Gastrocnemius medialis (tissue), 4 donors: ENCODE measurements around the gene WASHC4.

ENCODE experiments used
- POLR2A ChIP-seq, 2 donors: fragments of 450-650 bp; IDR thresholded peaks; one replicate each; pipeline ENCODE4 v1.6.1; 2017; ENCODE audit warnings: antibody characterized with exemption in 2 of 2, mild to moderate bottlenecking in 2 of 2, moderate library complexity in 2 of 2
- TF ChIP-seq, protein P1 (sequence below), 5 experiments: fragments of 450-650 bp in 3 of 5; fragments of 200-600 bp in 2 of 5; sonication (generic) in 2 of 5; IDR thresholded peaks in 4 of 5; conservative IDR thresholded peaks in 1 of 5; 1 replicate in 4 of 5; 2 replicates in 1 of 5; pipeline ENCODE4 v1.5.1; 2016 to 2019; ENCODE audit warnings: antibody characterized with exemption in 5 of 5, mild to moderate bottlenecking in 3 of 5, moderate library complexity in 3 of 5

DNA sequence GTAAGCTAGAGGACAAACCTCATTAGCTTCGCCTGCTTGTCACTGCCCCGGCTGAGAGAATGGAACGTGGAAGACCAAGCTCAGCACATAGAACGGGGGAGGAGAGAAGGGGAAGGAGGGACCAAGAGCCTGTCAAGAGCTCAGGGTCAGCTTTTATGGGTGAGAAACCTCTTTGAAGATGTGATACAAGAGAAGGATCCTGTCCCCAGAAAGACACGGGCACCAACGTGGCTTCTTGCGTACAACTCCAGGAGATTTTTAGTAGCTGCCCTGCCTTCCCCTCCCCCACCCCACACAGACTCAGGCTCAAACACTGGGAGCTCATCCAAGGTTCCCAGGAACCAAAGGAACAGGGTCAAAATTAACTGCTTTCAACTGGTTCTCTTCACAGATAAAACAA lies 93.8 kb downstream of the WASHC4 start:
- TF ChIP-seq POLR2A (IDR thresholded peaks at IDR 0.05), result no peak
- TF ChIP-seq, protein P1, sequence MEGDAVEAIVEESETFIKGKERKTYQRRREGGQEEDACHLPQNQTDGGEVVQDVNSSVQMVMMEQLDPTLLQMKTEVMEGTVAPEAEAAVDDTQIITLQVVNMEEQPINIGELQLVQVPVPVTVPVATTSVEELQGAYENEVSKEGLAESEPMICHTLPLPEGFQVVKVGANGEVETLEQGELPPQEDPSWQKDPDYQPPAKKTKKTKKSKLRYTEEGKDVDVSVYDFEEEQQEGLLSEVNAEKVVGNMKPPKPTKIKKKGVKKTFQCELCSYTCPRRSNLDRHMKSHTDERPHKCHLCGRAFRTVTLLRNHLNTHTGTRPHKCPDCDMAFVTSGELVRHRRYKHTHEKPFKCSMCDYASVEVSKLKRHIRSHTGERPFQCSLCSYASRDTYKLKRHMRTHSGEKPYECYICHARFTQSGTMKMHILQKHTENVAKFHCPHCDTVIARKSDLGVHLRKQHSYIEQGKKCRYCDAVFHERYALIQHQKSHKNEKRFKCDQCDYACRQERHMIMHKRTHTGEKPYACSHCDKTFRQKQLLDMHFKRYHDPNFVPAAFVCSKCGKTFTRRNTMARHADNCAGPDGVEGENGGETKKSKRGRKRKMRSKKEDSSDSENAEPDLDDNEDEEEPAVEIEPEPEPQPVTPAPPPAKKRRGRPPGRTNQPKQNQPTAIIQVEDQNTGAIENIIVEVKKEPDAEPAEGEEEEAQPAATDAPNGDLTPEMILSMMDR (IDR thresholded peaks at IDR 0.05 in 4 of 5, conservative IDR thresholded peaks at IDR 0.05 in 1 of 5), result no peak
